ENCODE data around the gene TBC1D32.

GRCh38 chr6:121321282-121321681 lies 13.0 kb downstream of the TBC1D32 start:
- no peak for TF ChIP-seq CTCF (IDR thresholded peaks at IDR 0.05)
- no peak for TF ChIP-seq POLR2A (IDR thresholded peaks at IDR 0.05)
